LNCaP clone FGC (cell line): ENCODE data around the gene RPS27.

ENCODE experiments used
- DNase-seq: peaks from one replicate; pipeline ENCODE4 v3.0.0-alpha.2; 2011; ENCODE audit warnings: low read depth
- H3K4me3 ChIP-seq: 2 replicates; pipeline ENCODE4 v1.5.1; 2011; ENCODE audit warnings: mild to moderate bottlenecking, low read depth, low read length, control low read depth
- TF ChIP-seq, protein P1 (sequence below): IDR thresholded peaks from 2 replicates; pipeline ENCODE4 v1.5.1; 2012; ENCODE audit warnings: mild to moderate bottlenecking; ENCODE audit not compliant: control insufficient read depth, insufficient read depth; ENCODE audit errors: extremely low read depth

The RPS27 gene

DNA sequence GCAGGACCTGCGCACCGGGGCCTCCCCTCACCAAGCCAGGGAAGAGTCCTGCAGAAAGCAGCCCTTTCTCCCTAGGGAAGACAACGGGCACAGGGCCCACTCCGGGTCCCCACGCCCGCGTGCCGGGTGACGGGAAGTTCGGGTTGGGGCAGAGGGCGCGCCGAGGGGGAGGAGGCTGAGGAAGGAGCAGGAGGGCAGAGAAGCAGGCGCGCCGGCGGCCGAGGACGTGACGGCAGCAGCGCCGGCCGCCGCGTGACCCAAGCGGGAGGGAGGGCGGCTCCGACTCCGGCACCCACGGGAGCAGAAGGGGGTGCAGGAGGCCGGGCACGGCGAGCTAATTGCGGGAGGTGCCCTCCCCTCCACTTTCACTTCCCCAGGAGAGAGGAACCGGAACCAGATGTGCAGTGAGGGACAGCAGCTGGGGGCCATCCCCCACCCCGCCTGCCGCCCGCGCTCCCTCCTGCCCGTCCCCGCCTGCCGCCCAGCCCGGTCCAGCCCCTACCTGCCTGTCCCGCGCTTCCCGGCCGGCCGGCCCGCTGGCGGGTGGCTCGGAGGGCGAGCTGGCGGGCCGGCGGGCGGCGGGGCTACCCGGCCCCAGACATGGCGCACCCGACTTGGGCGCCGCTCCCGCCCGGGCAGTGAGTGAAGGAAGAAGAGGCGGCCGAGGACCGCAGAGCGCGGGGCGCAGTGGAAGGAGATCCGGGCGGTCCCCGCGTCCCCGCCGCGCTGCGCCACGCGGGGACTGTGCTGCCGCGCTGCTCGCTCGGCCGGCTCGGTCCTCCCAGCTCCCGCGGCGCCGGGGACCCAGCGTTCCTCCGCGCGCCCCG lies 44.6 kb upstream of the RPS27 start:
- H3K4me3 ChIP-seq, result peak overlapping the region; percentile 80
- no peak for DNase-seq
- TF ChIP-seq, protein P1, sequence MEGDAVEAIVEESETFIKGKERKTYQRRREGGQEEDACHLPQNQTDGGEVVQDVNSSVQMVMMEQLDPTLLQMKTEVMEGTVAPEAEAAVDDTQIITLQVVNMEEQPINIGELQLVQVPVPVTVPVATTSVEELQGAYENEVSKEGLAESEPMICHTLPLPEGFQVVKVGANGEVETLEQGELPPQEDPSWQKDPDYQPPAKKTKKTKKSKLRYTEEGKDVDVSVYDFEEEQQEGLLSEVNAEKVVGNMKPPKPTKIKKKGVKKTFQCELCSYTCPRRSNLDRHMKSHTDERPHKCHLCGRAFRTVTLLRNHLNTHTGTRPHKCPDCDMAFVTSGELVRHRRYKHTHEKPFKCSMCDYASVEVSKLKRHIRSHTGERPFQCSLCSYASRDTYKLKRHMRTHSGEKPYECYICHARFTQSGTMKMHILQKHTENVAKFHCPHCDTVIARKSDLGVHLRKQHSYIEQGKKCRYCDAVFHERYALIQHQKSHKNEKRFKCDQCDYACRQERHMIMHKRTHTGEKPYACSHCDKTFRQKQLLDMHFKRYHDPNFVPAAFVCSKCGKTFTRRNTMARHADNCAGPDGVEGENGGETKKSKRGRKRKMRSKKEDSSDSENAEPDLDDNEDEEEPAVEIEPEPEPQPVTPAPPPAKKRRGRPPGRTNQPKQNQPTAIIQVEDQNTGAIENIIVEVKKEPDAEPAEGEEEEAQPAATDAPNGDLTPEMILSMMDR, result no peak

DNA sequence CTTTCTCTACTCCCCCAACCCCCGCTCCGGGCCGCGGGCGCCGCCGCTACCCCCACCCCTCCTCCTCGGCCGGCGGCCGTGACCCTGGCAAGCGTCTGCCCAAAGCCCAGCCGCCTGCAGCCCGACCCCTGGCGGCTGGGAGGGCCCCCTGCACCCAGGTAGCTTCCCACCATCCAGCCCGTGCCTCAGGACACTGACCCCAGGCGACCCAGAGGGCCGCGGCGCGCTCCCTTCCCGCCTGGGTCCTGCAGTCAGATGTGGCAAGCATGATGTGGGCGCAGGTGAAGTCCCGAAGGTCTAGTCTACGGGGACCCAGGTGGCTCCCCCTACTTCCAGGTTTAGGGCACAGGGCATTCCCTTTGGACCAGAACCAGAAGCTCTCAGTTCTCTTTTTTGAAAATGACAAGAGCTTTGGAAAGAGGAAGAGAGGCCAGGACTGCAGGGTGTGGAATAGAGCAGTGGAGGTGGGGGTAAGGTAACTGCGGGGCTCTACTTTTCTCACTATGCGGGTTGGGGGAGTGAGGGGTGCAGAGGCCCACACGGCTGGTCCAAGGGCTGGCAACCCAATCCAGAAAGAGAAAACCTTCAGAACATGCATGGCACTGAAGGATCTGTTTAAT lies 43.8 kb upstream of the RPS27 start, which contains the start of gene DENND4B:
TSS of gene DENND4B (minus strand) at position 97 of the 620 bp plus-strand sequence. CDS start 2,344 bp downstream, outside the sequence.
- TF ChIP-seq, protein P1, result peak; percentile 93
- no peak for DNase-seq
- peak within 1 kb of the TSS; percentile 80 for H3K4me3 ChIP-seq

DNA sequence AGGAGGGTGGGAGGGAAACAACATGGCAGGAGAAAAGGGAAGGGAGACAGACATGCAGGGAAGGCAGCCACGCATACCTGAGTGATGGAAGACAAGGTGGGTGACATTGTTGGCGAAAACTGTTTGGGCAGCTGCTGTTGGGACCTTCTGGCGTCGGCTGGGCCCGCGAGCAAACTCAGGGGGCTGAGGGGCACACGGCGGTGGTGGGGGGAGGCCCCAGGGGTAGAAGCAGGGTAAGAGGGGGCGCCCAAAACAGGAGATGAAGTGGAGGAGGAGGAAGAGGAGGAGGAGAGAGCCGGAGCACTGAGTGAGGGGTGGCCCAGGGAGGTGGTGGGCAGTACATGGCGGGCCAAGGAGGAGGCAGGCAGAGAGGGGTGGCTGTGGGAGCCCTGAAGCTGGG lies 39.4 kb upstream of the RPS27 start:
- TF ChIP-seq, protein P1, result no peak
- DNase-seq, result no peak
- H3K4me3 ChIP-seq, result no peak overlapping the region

DNA sequence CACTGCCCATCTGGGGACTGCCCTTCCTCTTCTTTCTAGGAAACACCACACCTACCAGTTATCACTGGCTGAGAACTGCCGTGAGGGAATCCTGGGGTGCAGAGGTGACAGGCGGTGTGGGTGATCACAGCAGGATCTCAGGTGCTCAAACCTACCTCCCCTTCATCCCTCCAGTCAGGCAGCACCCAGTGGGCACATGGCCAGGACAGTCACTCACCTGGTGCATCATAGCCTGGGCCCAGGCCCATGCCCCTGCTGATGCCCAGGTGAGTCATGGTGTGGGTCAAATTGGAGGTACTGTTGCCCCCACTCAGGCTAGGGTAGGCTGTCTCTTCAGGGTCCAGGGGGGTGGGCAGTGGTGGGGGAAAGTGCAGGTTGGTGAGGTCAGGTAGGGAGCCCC lies 38.8 kb upstream of the RPS27 start:
- TF ChIP-seq, protein P1, result no peak
- H3K4me3 ChIP-seq, result no peak overlapping the region

DNA sequence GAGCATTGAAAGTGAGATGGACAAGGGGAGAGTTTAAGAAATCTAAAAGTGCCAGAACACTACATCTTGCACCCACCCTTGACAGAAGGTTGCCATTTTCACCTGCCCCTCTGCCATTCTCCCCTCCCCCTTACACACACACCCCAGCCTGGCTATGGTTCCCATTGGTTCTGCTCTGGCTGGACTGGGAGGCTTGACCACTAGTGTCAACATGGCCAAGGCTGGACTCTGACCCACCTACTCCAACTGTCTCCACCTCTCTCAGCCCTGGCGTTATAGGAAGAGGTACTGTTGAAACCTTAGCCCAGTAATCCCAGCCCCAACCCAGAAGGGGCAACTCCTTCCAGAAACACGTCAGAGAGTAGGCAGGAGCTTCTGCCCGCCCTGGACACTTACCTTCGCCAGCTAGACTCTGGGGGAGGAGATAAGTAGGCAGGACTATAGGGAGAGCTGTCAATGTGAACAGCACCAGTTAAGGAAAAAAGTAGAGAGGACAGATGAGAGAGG lies 36.6 kb upstream of the RPS27 start:
- TF ChIP-seq, protein P1, result no peak
- H3K4me3 ChIP-seq, result no peak overlapping the region
- DNase-seq, result no peak

More for the DNA sequence above, 38.8 kb upstream of the RPS27 start:
- no peak for DNase-seq

DNA sequence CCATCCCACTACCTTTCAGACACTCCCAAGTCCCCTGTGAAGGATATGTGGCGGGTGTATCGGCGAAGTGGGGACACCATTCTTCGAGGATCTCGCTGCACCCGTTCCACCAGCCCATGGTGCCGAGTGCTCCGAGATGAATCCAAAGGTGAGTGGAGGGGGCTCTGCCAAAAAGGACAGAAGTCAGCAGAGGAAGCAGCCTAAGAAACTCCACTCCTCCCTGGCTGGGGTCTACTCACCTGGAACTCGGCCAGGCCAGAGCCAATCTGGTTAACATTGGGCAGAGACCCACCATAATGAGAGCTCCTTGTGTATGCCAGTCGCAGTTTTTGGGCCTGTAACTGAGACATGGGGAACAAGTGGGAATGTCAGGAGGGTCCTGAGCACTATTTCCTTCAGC lies 35.7 kb upstream of the RPS27 start:
- TF ChIP-seq, protein P1, result no peak
- H3K4me3 ChIP-seq, result no peak overlapping the region
- no peak for DNase-seq
